ENCODE results near the gene USP54. TPM values are rescaled to one million over a fixed set of nuclear protein-coding genes. Genes with fewer than 3 reads are reported as not detected.

Gene USP54
- total and polyA plus RNA-seq, 2 of the 13 experiments (the other 11 are each of a cell fraction or from before 2014, with no cell fraction given), result 18.1 to 25.0 TPM

DNA sequence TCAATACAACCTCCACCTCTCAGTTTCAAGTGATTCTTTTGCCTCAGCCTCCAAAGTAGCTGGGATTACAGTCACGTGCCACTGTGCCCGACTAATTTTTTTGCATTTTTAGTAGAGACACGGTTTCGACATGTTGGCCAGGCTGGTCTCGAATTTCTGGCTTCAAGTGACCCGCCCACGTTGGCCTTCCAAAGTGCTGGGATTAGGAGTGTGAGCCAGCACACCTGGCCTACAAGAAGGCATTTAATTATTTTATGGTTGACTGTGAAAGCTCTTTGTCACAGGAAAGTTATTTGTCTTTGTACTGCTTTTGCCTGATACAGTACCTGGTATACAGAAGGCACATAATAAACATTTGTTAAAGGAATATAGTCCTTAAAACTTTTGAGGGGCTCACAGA, 37.3 kb upstream of the USP54 start (continued):
- TF ChIP-seq, protein P1, sequence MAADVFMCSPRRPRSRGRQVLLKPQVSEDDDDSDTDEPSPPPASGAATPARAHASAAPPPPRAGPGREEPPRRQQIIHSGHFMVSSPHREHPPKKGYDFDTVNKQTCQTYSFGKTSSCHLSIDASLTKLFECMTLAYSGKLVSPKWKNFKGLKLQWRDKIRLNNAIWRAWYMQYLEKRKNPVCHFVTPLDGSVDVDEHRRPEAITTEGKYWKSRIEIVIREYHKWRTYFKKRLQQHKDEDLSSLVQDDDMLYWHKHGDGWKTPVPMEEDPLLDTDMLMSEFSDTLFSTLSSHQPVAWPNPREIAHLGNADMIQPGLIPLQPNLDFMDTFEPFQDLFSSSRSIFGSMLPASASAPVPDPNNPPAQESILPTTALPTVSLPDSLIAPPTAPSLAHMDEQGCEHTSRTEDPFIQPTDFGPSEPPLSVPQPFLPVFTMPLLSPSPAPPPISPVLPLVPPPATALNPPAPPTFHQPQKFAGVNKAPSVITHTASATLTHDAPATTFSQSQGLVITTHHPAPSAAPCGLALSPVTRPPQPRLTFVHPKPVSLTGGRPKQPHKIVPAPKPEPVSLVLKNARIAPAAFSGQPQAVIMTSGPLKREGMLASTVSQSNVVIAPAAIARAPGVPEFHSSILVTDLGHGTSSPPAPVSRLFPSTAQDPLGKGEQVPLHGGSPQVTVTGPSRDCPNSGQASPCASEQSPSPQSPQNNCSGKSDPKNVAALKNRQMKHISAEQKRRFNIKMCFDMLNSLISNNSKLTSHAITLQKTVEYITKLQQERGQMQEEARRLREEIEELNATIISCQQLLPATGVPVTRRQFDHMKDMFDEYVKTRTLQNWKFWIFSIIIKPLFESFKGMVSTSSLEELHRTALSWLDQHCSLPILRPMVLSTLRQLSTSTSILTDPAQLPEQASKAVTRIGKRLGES (CRISPR knock-in tag; IDR thresholded peaks at IDR 0.05; ENCODE audit: borderline replicate concordance), result no peak
- no peak for TF ChIP-seq SAP130 (CRISPR knock-in tag; IDR thresholded peaks at IDR 0.05; ENCODE audit: low read depth)

DNA sequence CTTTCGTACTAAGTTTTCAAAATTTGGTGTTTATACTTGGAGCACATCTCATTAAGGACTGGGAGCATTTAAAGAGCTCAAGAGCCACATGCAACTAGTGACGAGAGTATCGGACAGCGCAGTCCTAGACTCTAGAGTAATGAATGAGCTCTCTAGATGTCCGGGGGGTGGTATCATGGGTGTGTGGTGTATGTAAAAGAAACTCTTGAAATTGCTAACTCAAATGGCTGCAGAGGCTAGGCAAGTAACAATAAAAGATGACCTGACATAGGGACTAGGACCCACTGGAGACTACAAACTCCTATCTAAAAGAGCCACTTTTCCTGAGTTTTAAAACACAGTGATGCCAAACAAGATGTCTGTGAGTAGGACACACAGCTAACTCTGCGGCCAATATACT, 36.2 kb upstream of the USP54 start:
- H3K27ac ChIP-seq (ENCODE audit: extremely low read length, insufficient read depth, low read length), result no peak overlapping the region
- H4K20me1 ChIP-seq (ENCODE audit: insufficient read depth, low read length), result no peaks in the 10 kb centered on the region
- BruUV-seq (replicated peaks), result no TSS peak
- WGBS (ENCODE audit: low lambda C conversion rate), result 95% methylated on average over 6 of the region's 6 CpGs
- H3K79me2 ChIP-seq (ENCODE audit: insufficient read depth, low read length), result peaks cover 18% of the 10 kb centered on the region
- 0 out of 2 replicates have a peak, but pooled peaks have one; percentile 2 for TF ChIP-seq POLR2AphosphoS5 (IDR thresholded peaks at IDR 0.05; ENCODE audit: low read depth, low read length)
- TF ChIP-seq, protein P2, sequence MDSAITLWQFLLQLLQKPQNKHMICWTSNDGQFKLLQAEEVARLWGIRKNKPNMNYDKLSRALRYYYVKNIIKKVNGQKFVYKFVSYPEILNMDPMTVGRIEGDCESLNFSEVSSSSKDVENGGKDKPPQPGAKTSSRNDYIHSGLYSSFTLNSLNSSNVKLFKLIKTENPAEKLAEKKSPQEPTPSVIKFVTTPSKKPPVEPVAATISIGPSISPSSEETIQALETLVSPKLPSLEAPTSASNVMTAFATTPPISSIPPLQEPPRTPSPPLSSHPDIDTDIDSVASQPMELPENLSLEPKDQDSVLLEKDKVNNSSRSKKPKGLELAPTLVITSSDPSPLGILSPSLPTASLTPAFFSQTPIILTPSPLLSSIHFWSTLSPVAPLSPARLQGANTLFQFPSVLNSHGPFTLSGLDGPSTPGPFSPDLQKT (CRISPR knock-in tag; IDR thresholded peaks at IDR 0.05; ENCODE audit: borderline replicate concordance), result no peak
- TF ChIP-seq RBFOX2 (IDR thresholded peaks at IDR 0.05; ENCODE audit: low read depth, low read length), result peak; percentile 56
- FAIRE-seq, result no peak
- H3K4me3 ChIP-seq (replicated peaks in 1 of 3; ENCODE audit: insufficient read depth in 1 of 3, low read depth in 2 of 3, low read length in 3 of 3), result no peak overlapping the region
- peaks cover 38% of the 10 kb centered on the region for H3K4me1 ChIP-seq (ENCODE audit: insufficient read depth, low read length)
- no peak overlapping the region for H2AFZ ChIP-seq (ENCODE audit: low read length)
- no peak for DNase-seq (ENCODE audit: low spot score)
- H3K9me3 ChIP-seq (ENCODE audit: low read length), result no peaks in the 10 kb centered on the region
- ATAC-seq, result no peak
- in situ Hi-C loops (cut with HindIII; ENCODE audit: extremely low pct_ligation_motif_present, low pct_unique_long_range_greater_than_20kb) (loop anchor here (25.0 kb wide), 1 partner anchor 365 kb away; the partner anchor contains the start of gene MRPS16), intact Hi-C loops (cut with micrococcal nuclease; ENCODE audit: unreplicated experiment) (loop anchor here (5.0 kb wide), 1 partner anchor 215 kb away; the partner anchor contains the start of gene ANXA7)
- no peaks in the 10 kb centered on the region; a peak in 1 of 5 replicates for H3K27me3 ChIP-seq (ENCODE audit: control insufficient read depth in 1 of 2, insufficient read depth in 2 of 2, low read length in 2 of 2)
- POLR2A ChIA-PET, result interaction anchor here (1.8 kb wide), 1 partner anchor 26 kb away, joined by 11 read pairs; no protein-coding TSS in a partner anchor
- H3K4me2 ChIP-seq (ENCODE audit: low read depth, low read length), result peak overlapping the region; percentile 89
- no peaks in the 10 kb centered on the region for H3K36me3 ChIP-seq (replicated peaks in 1 of 2; ENCODE audit: control insufficient read depth in 1 of 2, insufficient read depth in 2 of 2, low read length in 2 of 2)
- CTCF ChIA-PET (ENCODE audit: low intra/inter-chr PET ratio, low total read pairs), result no interaction called here
- no peak overlapping the region for H3K9ac ChIP-seq (ENCODE audit: insufficient read depth, low read depth, low read length)
